K562 (cell line): ENCODE data around the gene FKBP15. TPM values are rescaled to one million over a fixed set of nuclear protein-coding genes. Genes with fewer than 3 reads are reported as not detected.

ENCODE experiments used
- ATAC-seq: fragments of 200-7000 bp; cut with Tn5 transposase; 3 replicates; pipeline ENCODE4 v1.9.1; 2020; ENCODE audit warnings: moderate library complexity
- BruUV-seq: library from RNA; stranded (reverse); fragments of 400-500 nt; replicated peaks from 2 replicates; lab custom pipeline; 2021; lab: Mats Ljungman, UMichigan
- CTCF ChIA-PET: fragments of 300-600 bp; formaldehyde crosslinking; extraction: SDS; loops from one replicate; lab custom pipeline; 2021; ENCODE audit warnings: low intra/inter-chr PET ratio; lab: Yijun Ruan, JAX
- POLR2A ChIA-PET: fragments of 300-600, 350-650 bp; sonication (Branson Sonifier 250); formaldehyde crosslinking; extraction: SDS; loops from one replicate; lab custom pipeline; 2021; ENCODE audit warnings: antibody characterized with exemption, inconsistent platforms; lab: Yijun Ruan, JAX
- DNase-seq, 4 experiments: peaks; one replicate each; pipeline versions ENCODE4 v3.0.0 to v3.0.0-alpha.2; 2011 to 2018; ENCODE audit warnings: low spot score in 3 of 4, mixed read lengths in 3 of 4; ENCODE audit errors: extremely low read depth in 1 of 4
- FAIRE-seq: peaks from 2 replicates; lab custom pipeline; 2011; peaks lifted over from hg19 to GRCh38; lab: Jason Lieb, UNC
- H2AFZ ChIP-seq: 2 replicates; pipeline ENCODE4 v1.6.0; 2011; ENCODE audit warnings: low read depth, low read length, control low read depth, inconsistent platforms
- H3K27ac ChIP-seq: fragments of 200-600 bp; 3 replicates; pipeline ENCODE4 v1.8.0; 2011; ENCODE audit warnings: low read depth, mild to moderate bottlenecking, control low read depth, inconsistent platforms, low read length, moderate library complexity, mixed read lengths; ENCODE audit errors: extremely low read depth
- H3K27me3 ChIP-seq, 2 experiments: fragments of 300-600 bp in 1 of 2; 2 replicates in 1 of 2; 3 replicates in 1 of 2; pipeline versions ENCODE4 v1.6.0 to v1.8.0; 2011; ENCODE audit warnings: inconsistent platforms in 2 of 2, low read length in 2 of 2, mild to moderate bottlenecking in 1 of 2, mixed read lengths in 1 of 2, moderate library complexity in 1 of 2; ENCODE audit not compliant: control insufficient read depth in 2 of 2, insufficient read depth in 2 of 2
- H3K36me3 ChIP-seq: fragments of 300-600 bp; 3 replicates; pipeline ENCODE4 v1.8.0; 2011; ENCODE audit warnings: mild to moderate bottlenecking, low read length, inconsistent platforms; ENCODE audit not compliant: control insufficient read depth, insufficient read depth
- H3K4me1 ChIP-seq, 2 experiments: fragments of 200-600 bp in 1 of 2; replicated peaks in 1 of 2; 2 replicates in 1 of 2; 3 replicates in 1 of 2; pipeline versions ENCODE4 v1.5.1 to v1.8.0; 2011; ENCODE audit warnings: inconsistent platforms in 2 of 2, low read length in 2 of 2, mild to moderate bottlenecking in 1 of 2, mixed read lengths in 1 of 2, moderate library complexity in 1 of 2; ENCODE audit not compliant: control insufficient read depth in 2 of 2, insufficient read depth in 2 of 2
- H3K4me2 ChIP-seq: 2 replicates; pipeline ENCODE4 v1.6.1; 2011; ENCODE audit warnings: low read length, control low read depth, inconsistent platforms, mixed read lengths; ENCODE audit not compliant: insufficient read depth
- H3K4me3 ChIP-seq: fragments of 200-600 bp; sonication (generic), shearing (Covaris generic); 2 replicates; pipeline ENCODE4 v1.5.1; 2016; ENCODE audit warnings: control low read depth, inconsistent platforms
- H3K79me2 ChIP-seq: fragments of 200-600 bp; 3 replicates; pipeline ENCODE4 v1.8.0; 2011; ENCODE audit warnings: low read length, inconsistent platforms; ENCODE audit not compliant: control insufficient read depth, insufficient read depth
- H3K9ac ChIP-seq, 2 experiments: 2 replicates each; pipeline versions ENCODE4 v1.6.0 to v1.6.1; 2011; ENCODE audit warnings: low read depth in 2 of 2, low read length in 2 of 2, control low read depth in 1 of 2, inconsistent platforms in 1 of 2, mild to moderate bottlenecking in 1 of 2, mixed read lengths in 1 of 2; ENCODE audit not compliant: insufficient read depth in 1 of 2
- H3K9me1 ChIP-seq: one replicate; pipeline ENCODE4 v1.6.0; 2011; ENCODE audit warnings: inconsistent platforms, mild to moderate bottlenecking, low read length, moderate library complexity; ENCODE audit not compliant: control insufficient read depth, insufficient read depth
- H3K9me3 ChIP-seq: replicated peaks from 2 replicates; pipeline ENCODE4 v1.5.1; 2011; ENCODE audit warnings: low read depth, low read length, inconsistent platforms; ENCODE audit not compliant: control insufficient read depth, insufficient read depth
- H4K20me1 ChIP-seq: replicated peaks from 2 replicates; pipeline ENCODE4 v1.6.1; 2011; ENCODE audit warnings: low read length, inconsistent platforms, mixed read lengths; ENCODE audit not compliant: control insufficient read depth, insufficient read depth
- BCL6 ChIP-seq: fragments of 250-450 bp; sonication (Bioruptor Pico); IDR thresholded peaks from 2 replicates; pipeline ENCODE4 v1.4.0; 2020
- CBX5 ChIP-seq: IDR thresholded peaks from 2 replicates; pipeline ENCODE4 v1.6.1; 2014; ENCODE audit warnings: low read depth, borderline replicate concordance
- HNRNPL ChIP-seq: fragments of 200-400 bp; formaldehyde crosslinking; IDR thresholded peaks from 2 replicates; pipeline ENCODE4 v1.6.1; 2017; ENCODE audit warnings: low read depth, mild to moderate bottlenecking, low read length
- JUND ChIP-seq, 2 experiments: IDR thresholded peaks; 2 replicates in 1 of 2; 3 replicates in 1 of 2; pipeline ENCODE4 v1.6.1; 2011; ENCODE audit warnings: borderline replicate concordance in 2 of 2, low read depth in 2 of 2, low read length in 2 of 2, improper control_type of control experiment in 1 of 2, missing biosample characterization in 1 of 2, missing genetic modification characterization in 1 of 2, missing genetic modification reagents in 1 of 2
- KLF13 ChIP-seq: fragments of 450-650 bp; IDR thresholded peaks from 2 replicates; pipeline ENCODE4 v1.6.1; 2016; ENCODE audit warnings: missing genetic modification characterization, low read depth, mild to moderate bottlenecking, missing compliant biosample characterization, moderate library complexity, borderline replicate concordance
- PHF21A ChIP-seq: fragments of 450-650 bp; IDR thresholded peaks from 2 replicates; pipeline ENCODE4 v1.6.1; 2017; ENCODE audit warnings: low read depth, borderline replicate concordance
- POLR2B ChIP-seq: fragments of 450-650 bp; IDR thresholded peaks from 2 replicates; pipeline ENCODE4 v1.6.1; 2018; ENCODE audit warnings: low read depth; ENCODE audit not compliant: partially characterized antibody
- POLR3G ChIP-seq: IDR thresholded peaks from 2 replicates; pipeline ENCODE4 v1.6.1; 2011; ENCODE audit not compliant: insufficient read length, insufficient replicate concordance; ENCODE audit errors: extremely low read depth
- ZNF282 ChIP-seq: sonication (generic); formaldehyde crosslinking; IDR thresholded peaks from 2 replicates; pipeline ENCODE4 v1.8.1; 2023; ENCODE audit warnings: missing genetic modification reagents
- ZNF316 ChIP-seq: fragments of 450-650 bp; IDR thresholded peaks from 2 replicates; pipeline ENCODE4 v1.6.1; 2016
- ZNF324 ChIP-seq: fragments of 250-450 bp; sonication (Bioruptor Pico); IDR thresholded peaks from 2 replicates; pipeline ENCODE4 v1.4.0; 2020; ENCODE audit warnings: mild to moderate bottlenecking
- ZNF695 ChIP-seq: fragments of 450-650 bp; formaldehyde crosslinking; IDR thresholded peaks from 2 replicates; pipeline ENCODE4 v1.4.0; 2020; ENCODE audit warnings: mild to moderate bottlenecking, moderate library complexity
- WGBS: fragments of 100-300 bp; shearing (Covaris generic); methylation state at CpG from one replicate; pipeline ENCODE4 v1.1.6; 2016; ENCODE audit warnings: low coverage, mixed read lengths; ENCODE audit not compliant: insufficient coverage; ENCODE audit errors: missing lambda C conversion rate; 5-methylcytosine and 5-hydroxymethylcytosine counted together
- in situ Hi-C: fragments of 300-500 bp; cut with MboI; formaldehyde crosslinking; loops from 4 replicates; pipeline ENCODE4 v1.15.0; 2018; ENCODE audit warnings: inconsistent platforms, mixed read lengths
- intact Hi-C: fragments of 100-400 bp; cut with micrococcal nuclease; formaldehyde crosslinking; loops from 2 replicates; pipeline ENCODE4 v1.14.2; 2022
- polyA plus RNA-seq, 8 experiments: library from polyadenylated mRNA; depleted of rRNA in 4 of 8; stranded (reverse) in 5 of 8; unstranded in 3 of 8; fragments of >200 nt; fragmentation: Nextera tagmentation in 2 of 8; fragmentation: Illumina TruSeq in 1 of 8; extraction: Ambion mirVana in 2 of 8; extraction: Trizol in 1 of 8; gene quantifications; 2 replicates each; pipeline versions ENCODE4 v1.2.1 to v1.2.3, GENCODE V29; 2011 to 2014; ENCODE audit warnings: inconsistent platforms in 1 of 8, missing spikeins in 1 of 8
- total RNA-seq, 7 experiments: library from RNA; depleted of rRNA in 6 of 7; stranded (reverse); fragments of >200 nt in 6 of 7; fragmentation: Illumina TruSeq in 2 of 7; extraction: Trizol in 2 of 7; gene quantifications; 2 replicates each; pipeline versions ENCODE4 v1.2.1 to v1.2.3, GENCODE V29; 2011 to 2021; ENCODE audit warnings: low replicate concordance in 1 of 7
- TF ChIP-seq, protein P1 (sequence below): fragments of 450-650 bp; formaldehyde crosslinking; conservative IDR thresholded peaks from 2 replicates; pipeline ENCODE4 v1.4.0; 2022; ENCODE audit warnings: mild to moderate bottlenecking, missing genetic modification characterization
- TF ChIP-seq, protein P2 (sequence below), 3 experiments: fragments of 200-800 bp in 1 of 3; sonication (Bioruptor generic) in 1 of 3; sonication (generic) in 1 of 3; formaldehyde crosslinking in 1 of 3; IDR thresholded peaks; 2 replicates each; pipeline versions ENCODE4 v1.6.1 to v1.8.0; 2016 to 2022; ENCODE audit warnings: mild to moderate bottlenecking in 2 of 3, missing compliant biosample characterization in 2 of 3, missing genetic modification characterization in 2 of 3, missing genetic modification reagents in 1 of 3

Gene FKBP15
- total and polyA plus RNA-seq, 9 of the 15 experiments (the other 6 are each of a cell fraction or from before 2014, with no cell fraction given) = 8.7 to 38.0 (median 18.9) TPM

DNA sequence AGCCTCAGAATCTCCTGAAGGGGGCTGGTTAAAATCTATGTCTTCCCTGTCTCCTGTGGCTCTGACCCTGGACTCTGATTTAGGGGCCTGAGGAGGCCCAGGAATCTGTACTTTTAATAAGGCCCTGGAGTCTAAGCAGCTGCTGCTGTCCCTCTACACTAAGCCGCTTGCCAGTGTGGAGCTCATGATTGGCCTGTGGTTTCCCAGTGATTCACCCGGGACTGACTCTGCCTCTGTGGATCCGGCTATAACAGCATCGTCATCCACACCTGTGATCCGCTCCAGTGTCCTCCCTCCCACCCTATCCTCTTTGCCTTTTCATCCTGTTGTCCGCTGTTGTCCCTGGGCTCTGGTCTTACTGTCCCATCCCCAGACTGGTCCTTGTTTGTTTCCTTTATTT lies 66.6 kb downstream of the FKBP15 start:
- ChIA-PET POLR2A (interaction anchor here (0.6 to 1.4 kb wide), 4 partner anchors 11 to 55 kb away, joined by 3 to 5 read pairs (median 4); no protein-coding TSS in a partner anchor), CTCF (no interaction called here)
- H3K4me1 ChIP-seq = peaks cover 4 to 14% of the 10 kb centered on the region in 2 experiments; a peak in 4 of 5 replicates
- 55% methylated on average over 6 of the region's 6 CpGs for WGBS
- no peak for DNase-seq
- no TSS peak for BruUV-seq
- H2AFZ ChIP-seq = no peak overlapping the region
- intact Hi-C loops (no loop called here), in situ Hi-C loops (no loop called here)
- H3K9me3 ChIP-seq = no peaks in the 10 kb centered on the region
- H3K36me3 ChIP-seq = peaks cover 1% of the 10 kb centered on the region; the same call in 1 of the 3 replicates
- H3K9ac ChIP-seq = no peak overlapping the region
- H3K27me3 ChIP-seq = no peaks in the 10 kb centered on the region
- no peaks in the 10 kb centered on the region for H3K9me1 ChIP-seq
- H3K79me2 ChIP-seq = no peaks in the 10 kb centered on the region
- TF ChIP-seq POLR2B (no peak), ZNF695 (no peak)
- TF ChIP-seq, all 486 proteins: peak for 0
- no peak overlapping the region for H3K4me2 ChIP-seq
- ATAC-seq (no peak), FAIRE-seq (no peak)
- H3K27ac ChIP-seq = no peak overlapping the region
- no peaks in the 10 kb centered on the region for H4K20me1 ChIP-seq
- H3K4me3 ChIP-seq = no peak overlapping the region

DNA sequence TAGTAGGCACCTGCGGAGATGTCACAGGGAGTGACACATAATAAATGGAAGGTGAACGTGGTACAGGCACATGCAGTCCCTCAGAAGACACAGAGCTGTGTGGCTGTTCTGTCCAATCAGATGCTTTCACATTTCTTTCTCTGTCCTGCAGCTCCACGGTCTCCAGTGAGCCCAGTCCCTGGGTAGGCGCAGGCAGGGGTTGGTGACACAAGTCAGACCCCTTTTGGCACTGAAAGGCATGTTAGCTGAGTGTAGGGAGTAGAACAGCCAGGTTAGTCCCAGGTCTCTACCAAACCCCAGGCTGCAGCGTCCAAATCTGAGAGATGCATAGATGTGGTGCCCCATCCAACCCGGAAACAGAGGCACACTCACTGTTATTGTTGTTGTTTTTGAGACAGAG lies 67.5 kb downstream of the FKBP15 start:
- in situ Hi-C loops = no loop called here
- Histone ChIP-seq H3K9me1 (no peaks in the 10 kb centered on the region), H3K9ac (0 out of 4 replicates have a peak overlapping the region, but pooled peaks of 1 of the 2 experiments have one; percentile 29), H3K4me2 (no peak overlapping the region), H3K9me3 (no peaks in the 10 kb centered on the region), H3K79me2 (no peaks in the 10 kb centered on the region), H3K36me3 (no peaks in the 10 kb centered on the region; the same call in 2 of the 3 replicates), H2AFZ (no peak overlapping the region), H3K27ac (no peak overlapping the region), H3K4me1 (peaks cover 11 to 14% of the 10 kb centered on the region in 2 experiments; a peak in 4 of 5 replicates), H3K27me3 (no peaks in the 10 kb centered on the region), H4K20me1 (no peaks in the 10 kb centered on the region), H3K4me3 (no peak overlapping the region)
- intact Hi-C loops = no loop called here
- ChIA-PET POLR2A (interaction anchor here (0.8 kb wide), 1 partner anchor 17 kb away, joined by 5 read pairs; no protein-coding TSS in a partner anchor), CTCF (no interaction called here)
- FAIRE-seq (no peak), DNase-seq (no peak), ATAC-seq (no peak)
- 68% methylated on average over 6 of the region's 6 CpGs for WGBS
- no TSS peak for BruUV-seq
- no peak for TF ChIP-seq CBX5
- TF ChIP-seq, protein P1, sequence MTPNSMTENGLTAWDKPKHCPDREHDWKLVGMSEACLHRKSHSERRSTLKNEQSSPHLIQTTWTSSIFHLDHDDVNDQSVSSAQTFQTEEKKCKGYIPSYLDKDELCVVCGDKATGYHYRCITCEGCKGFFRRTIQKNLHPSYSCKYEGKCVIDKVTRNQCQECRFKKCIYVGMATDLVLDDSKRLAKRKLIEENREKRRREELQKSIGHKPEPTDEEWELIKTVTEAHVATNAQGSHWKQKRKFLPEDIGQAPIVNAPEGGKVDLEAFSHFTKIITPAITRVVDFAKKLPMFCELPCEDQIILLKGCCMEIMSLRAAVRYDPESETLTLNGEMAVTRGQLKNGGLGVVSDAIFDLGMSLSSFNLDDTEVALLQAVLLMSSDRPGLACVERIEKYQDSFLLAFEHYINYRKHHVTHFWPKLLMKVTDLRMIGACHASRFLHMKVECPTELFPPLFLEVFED = no peak
- TF ChIP-seq POLR3G = no peak
- TF ChIP-seq ZNF324 (CRISPR knock-in tag) = no peak
- no peak for TF ChIP-seq BCL6 (CRISPR knock-in tag)
- TF ChIP-seq KLF13 = no peak
- no peak for TF ChIP-seq HNRNPL
- no peak for TF ChIP-seq PHF21A
- no peak for TF ChIP-seq JUND (IDR thresholded peaks at IDR 0.05; ENCODE audit: borderline replicate concordance, low read depth, low read length)
- TF ChIP-seq JUND (tag; IDR thresholded peaks at IDR 0.05; ENCODE audit: borderline replicate concordance, low read depth, low read length) = no peak
- no peak for TF ChIP-seq ZNF316
- TF ChIP-seq, protein P2, sequence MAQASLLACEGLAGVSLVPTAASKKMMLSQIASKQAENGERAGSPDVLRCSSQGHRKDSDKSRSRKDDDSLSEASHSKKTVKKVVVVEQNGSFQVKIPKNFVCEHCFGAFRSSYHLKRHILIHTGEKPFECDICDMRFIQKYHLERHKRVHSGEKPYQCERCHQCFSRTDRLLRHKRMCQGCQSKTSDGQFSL (CRISPR knock-in tag; IDR thresholded peaks at IDR 0.05) = no peak
- TF ChIP-seq, protein P2 (tag; IDR thresholded peaks at IDR 0.05) = no peak
- TF ChIP-seq ZNF282 (CRISPR knock-in tag) = no peak
